WTC11 (cell line): ENCODE data around the gene KRT4. TPM values are rescaled to one million over a fixed set of nuclear protein-coding genes. Genes with fewer than 3 reads are reported as not detected.
A peak's percentile ranks its signal among the peaks of the same experiment; 100 is the strongest.

Source experiments
- ATAC-seq: fragments of 200-7000 bp; cut with Tn5 transposase; 2 replicates; pipeline ENCODE4 v1.10.0; 2021; ENCODE audit warnings: mild to moderate bottlenecking, moderate library complexity
- CTCF ChIA-PET: fragments of 300-600 bp; sonication (Branson Sonifier 250); formaldehyde crosslinking; loops from one replicate; lab custom pipeline; 2021; ENCODE audit warnings: antibody characterized with exemption; lab: Charles Lee
- POLR2A ChIA-PET: fragments of 350-600 bp; sonication (Branson Sonifier 250); formaldehyde crosslinking; loops from one replicate; lab custom pipeline; 2021; ENCODE audit warnings: antibody characterized with exemption; lab: Charles Lee
- DNase-seq: peaks from one replicate; pipeline ENCODE4 v3.0.0; 2021; ENCODE audit warnings: low spot score
- H3K27ac Mint-ChIP-seq: 2 replicates; pipeline ENCODE4 v1.8.0; 2021; ENCODE audit warnings: mixed read lengths
- H3K27me3 Mint-ChIP-seq: 2 replicates; pipeline ENCODE4 v1.8.0; 2021; ENCODE audit warnings: low read depth, mild to moderate bottlenecking, moderate library complexity, mixed read lengths
- H3K36me3 Mint-ChIP-seq: 2 replicates; pipeline ENCODE4 v1.8.0; 2021; ENCODE audit warnings: mixed read lengths
- H3K4me1 Mint-ChIP-seq: 2 replicates; pipeline ENCODE4 v1.8.0; 2022; ENCODE audit warnings: mixed read lengths
- H3K4me3 Mint-ChIP-seq: 2 replicates; pipeline ENCODE4 v1.8.0; 2021; ENCODE audit warnings: mild to moderate bottlenecking, moderate library complexity, mixed read lengths
- H3K9me3 Mint-ChIP-seq: 2 replicates; pipeline ENCODE4 v1.8.0; 2021; ENCODE audit warnings: mixed read lengths
- ATF1 ChIP-seq: sonication (generic); formaldehyde crosslinking; IDR thresholded peaks from 2 replicates; pipeline ENCODE4 v1.8.1; 2023; ENCODE audit warnings: mild to moderate bottlenecking, moderate library complexity, missing genetic modification reagents
- FOXP1 ChIP-seq: sonication (generic); formaldehyde crosslinking; IDR thresholded peaks from 2 replicates; pipeline ENCODE4 v1.8.0; 2022; ENCODE audit warnings: missing genetic modification reagents, mild to moderate bottlenecking, moderate library complexity, borderline replicate concordance
- JAZF1 ChIP-seq: fragments of 250-450 bp; sonication (Bioruptor Pico); IDR thresholded peaks from 2 replicates; pipeline ENCODE4 v1.9.0; 2021; ENCODE audit warnings: moderate library complexity, mild to moderate bottlenecking, inconsistent platforms
- JUN ChIP-seq: sonication (generic); formaldehyde crosslinking; IDR thresholded peaks from 2 replicates; pipeline ENCODE4 v1.8.0; 2023; ENCODE audit warnings: mild to moderate bottlenecking, missing genetic modification reagents
- NFYB ChIP-seq: sonication (generic); formaldehyde crosslinking; conservative IDR thresholded peaks from 2 replicates; pipeline ENCODE4 v1.8.0; 2022; ENCODE audit warnings: low read depth, missing genetic modification reagents
- TEAD4 ChIP-seq: sonication (generic); formaldehyde crosslinking; IDR thresholded peaks from 2 replicates; pipeline ENCODE4 v1.8.0; 2022; ENCODE audit warnings: mild to moderate bottlenecking, missing genetic modification reagents
- ZNF121 ChIP-seq: sonication (generic); formaldehyde crosslinking; IDR thresholded peaks from 2 replicates; pipeline ENCODE4 v1.8.0; 2023; ENCODE audit warnings: missing genetic modification reagents
- ZNF219 ChIP-seq: sonication (generic); formaldehyde crosslinking; IDR thresholded peaks from 2 replicates; pipeline ENCODE4 v1.8.0; 2023; ENCODE audit warnings: missing genetic modification reagents, mild to moderate bottlenecking, borderline replicate concordance
- total RNA-seq: library from RNA; stranded (reverse); gene quantifications from 3 replicates; pipeline ENCODE4 v1.2.3, GENCODE V29; 2021
- TF ChIP-seq, protein P1 (sequence below): sonication (generic); formaldehyde crosslinking; IDR thresholded peaks from 2 replicates; pipeline ENCODE4 v1.8.0; 2022; ENCODE audit warnings: mild to moderate bottlenecking, missing genetic modification reagents
- TF ChIP-seq, protein P2 (sequence below): fragments of 250-450 bp; sonication (Bioruptor Pico); IDR thresholded peaks from 2 replicates; pipeline ENCODE4 v1.9.0; 2021; ENCODE audit warnings: mild to moderate bottlenecking, borderline replicate concordance
- TF ChIP-seq, protein P3 (sequence below): sonication (generic); formaldehyde crosslinking; IDR thresholded peaks from 2 replicates; pipeline ENCODE4 v1.8.1; 2023; ENCODE audit warnings: mild to moderate bottlenecking, missing genetic modification reagents
- TF ChIP-seq, protein P4 (sequence below): fragments of 200-600 bp; IDR thresholded peaks from 2 replicates; pipeline ENCODE4 v1.8.0; 2022; ENCODE audit warnings: antibody characterized with exemption
- TF ChIP-seq, protein P5 (sequence below): sonication (generic); formaldehyde crosslinking; IDR thresholded peaks from 2 replicates; pipeline ENCODE4 v1.8.0; 2023; ENCODE audit warnings: missing genetic modification reagents, mild to moderate bottlenecking, borderline replicate concordance
- TF ChIP-seq, protein P6 (sequence below): sonication (generic); formaldehyde crosslinking; IDR thresholded peaks from 2 replicates; pipeline ENCODE4 v1.8.1; 2023; ENCODE audit warnings: mild to moderate bottlenecking, missing genetic modification reagents, moderate library complexity

KRT4 gene
- total RNA-seq, 1 experiment from 2014 or later = not detected

DNA sequence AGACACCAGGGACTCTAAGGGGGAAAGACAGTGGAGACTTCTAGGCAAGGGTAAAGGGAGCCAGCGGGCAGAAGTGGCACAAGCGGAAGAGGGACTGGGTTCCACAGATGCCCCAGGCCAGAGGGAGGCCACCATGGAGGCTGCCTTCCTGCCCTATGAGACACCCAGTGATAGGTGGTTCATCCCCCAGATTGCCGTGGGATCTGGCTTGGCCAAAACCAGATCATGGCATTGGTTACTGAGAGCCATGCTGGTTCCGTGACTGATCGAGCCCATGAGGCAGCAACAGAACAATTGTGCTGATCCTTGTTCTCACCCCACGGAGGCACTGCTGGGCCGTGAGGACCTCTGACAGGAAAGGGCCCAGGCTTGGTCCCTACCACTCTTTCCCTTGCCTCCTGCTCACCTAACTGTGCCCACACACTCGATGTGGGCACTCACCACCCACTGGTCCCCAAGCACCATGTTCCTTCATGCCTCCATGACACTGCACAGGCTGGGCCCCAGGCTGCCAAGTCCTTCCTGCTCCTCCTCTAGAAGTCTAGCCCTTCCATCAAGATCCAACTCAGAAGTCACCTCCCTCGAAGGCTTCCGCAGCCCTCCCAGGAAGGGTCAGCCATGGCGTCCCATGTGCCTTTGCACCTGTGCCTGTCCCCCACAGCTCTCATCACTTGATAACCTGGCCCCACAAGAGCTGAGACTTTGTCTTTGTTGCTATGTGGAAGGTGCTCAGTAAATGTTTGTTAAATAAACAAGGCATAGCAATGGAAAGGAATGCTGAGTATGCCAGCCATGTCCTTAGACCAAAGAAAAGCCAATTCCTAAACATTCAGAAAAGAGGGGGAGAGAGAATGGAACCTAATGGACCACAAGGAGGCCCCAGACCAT is 12.9 kb upstream of the KRT4 start:
- peak; percentile 36; the same call in 1 of the 2 replicates for TF ChIP-seq TEAD4 (CRISPR knock-in tag)
- TF ChIP-seq, protein P1, sequence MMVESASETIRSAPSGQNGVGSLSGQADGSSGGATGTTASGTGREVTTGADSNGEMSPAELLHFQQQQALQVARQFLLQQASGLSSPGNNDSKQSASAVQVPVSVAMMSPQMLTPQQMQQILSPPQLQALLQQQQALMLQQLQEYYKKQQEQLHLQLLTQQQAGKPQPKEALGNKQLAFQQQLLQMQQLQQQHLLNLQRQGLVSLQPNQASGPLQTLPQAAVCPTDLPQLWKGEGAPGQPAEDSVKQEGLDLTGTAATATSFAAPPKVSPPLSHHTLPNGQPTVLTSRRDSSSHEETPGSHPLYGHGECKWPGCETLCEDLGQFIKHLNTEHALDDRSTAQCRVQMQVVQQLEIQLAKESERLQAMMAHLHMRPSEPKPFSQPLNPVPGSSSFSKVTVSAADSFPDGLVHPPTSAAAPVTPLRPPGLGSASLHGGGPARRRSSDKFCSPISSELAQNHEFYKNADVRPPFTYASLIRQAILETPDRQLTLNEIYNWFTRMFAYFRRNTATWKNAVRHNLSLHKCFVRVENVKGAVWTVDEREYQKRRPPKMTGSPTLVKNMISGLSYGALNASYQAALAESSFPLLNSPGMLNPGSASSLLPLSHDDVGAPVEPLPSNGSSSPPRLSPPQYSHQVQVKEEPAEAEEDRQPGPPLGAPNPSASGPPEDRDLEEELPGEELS (CRISPR knock-in tag) = no peak
- TF ChIP-seq, all 79 proteins: peak for 1
- H3K4me3 Mint-ChIP-seq = no peak overlapping the region
- no peaks in the 10 kb centered on the region for H3K36me3 Mint-ChIP-seq
- H3K27me3 Mint-ChIP-seq = no peaks in the 10 kb centered on the region; the same call in 1 of the 2 replicates
- DNase-seq (no peak), ATAC-seq (peak; percentile 60)
- no peak overlapping the region for H3K27ac Mint-ChIP-seq
- H3K9me3 Mint-ChIP-seq = peaks cover 6% of the 10 kb centered on the region
- ChIA-PET CTCF (interaction anchor here (0.6 to 2.2 kb wide), 3 partner anchors 39 to 413 kb away, joined by 3 to 5 read pairs (median 4); no protein-coding TSS in a partner anchor), POLR2A (no interaction called here)
- H3K4me1 Mint-ChIP-seq = peaks cover 7% of the 10 kb centered on the region

DNA sequence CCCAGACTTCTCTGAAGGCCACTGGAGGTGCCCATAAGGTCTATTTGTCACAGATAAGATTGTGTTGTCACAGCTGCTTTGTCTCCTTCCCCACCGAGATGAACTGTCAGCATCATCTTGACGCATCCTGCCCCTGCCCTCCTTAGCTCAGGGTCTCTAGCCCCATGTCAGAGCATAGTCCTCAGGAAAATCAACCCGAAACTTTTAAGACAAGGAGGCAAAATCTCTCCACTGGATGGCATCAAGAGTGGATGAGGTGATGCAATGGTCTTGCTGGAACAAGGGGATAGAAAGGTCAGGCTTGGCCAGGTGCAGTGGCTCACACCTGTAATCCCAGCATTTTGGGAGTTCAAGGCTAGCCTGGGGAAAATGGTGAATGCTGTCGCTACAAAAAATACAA is 12.0 kb upstream of the KRT4 start:
- DNase-seq (no peak), ATAC-seq (no peak)
- ChIA-PET CTCF (interaction anchor here (1.0 to 2.2 kb wide), 5 partner anchors 21 to 111 kb away, joined by 3 to 5 read pairs (median 4); no protein-coding TSS in a partner anchor), POLR2A (no interaction called here)
- Mint-ChIP-seq H3K4me1 (peaks cover 7% of the 10 kb centered on the region), H3K36me3 (no peaks in the 10 kb centered on the region), H3K27ac (no peak overlapping the region), H3K27me3 (no peaks in the 10 kb centered on the region; the same call in 1 of the 2 replicates), H3K4me3 (no peak overlapping the region), H3K9me3 (peaks cover 6% of the 10 kb centered on the region)
- TF ChIP-seq JUN (no peak), NFYB (no peak), ZNF121 (no peak), ATF1 (no peak), ZNF219 (CRISPR knock-in tag) (no peak), JAZF1 (CRISPR knock-in tag) (no peak)

DNA sequence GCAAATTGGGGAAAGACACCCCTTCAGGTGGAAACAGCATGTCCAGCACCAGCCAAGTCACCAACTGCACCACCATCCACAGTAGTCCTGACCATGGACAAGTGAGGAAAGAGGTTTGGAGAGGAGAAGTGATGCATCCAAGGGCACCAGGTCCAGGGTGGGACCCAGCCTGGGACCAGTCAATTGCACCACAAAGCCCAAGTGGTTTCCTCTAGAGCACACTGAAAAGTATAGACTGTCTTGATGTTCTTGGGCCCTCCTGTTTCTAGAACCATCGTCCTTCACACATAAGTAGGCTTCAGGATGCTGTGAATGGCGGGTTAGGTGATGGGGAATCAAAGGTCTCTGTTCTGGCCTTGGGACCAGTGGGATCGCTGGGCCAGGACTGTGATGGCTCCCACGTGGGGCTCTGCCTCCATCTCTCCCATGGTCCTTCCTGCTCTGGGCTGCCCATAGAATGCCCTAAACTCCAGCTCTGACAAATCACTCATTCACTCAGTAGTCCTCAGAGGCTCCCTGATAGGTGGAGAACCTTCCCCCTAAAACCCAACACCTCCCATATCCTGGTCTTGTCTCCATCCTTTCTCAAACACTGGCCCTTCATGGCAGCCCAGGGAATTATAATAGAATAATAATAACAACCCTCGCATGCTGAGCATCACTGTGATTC is 11.0 kb upstream of the KRT4 start:
- POLR2A ChIA-PET = interaction anchor here (0.6 kb wide), 1 partner anchor 20 kb away, joined by 3 read pairs; no protein-coding TSS in a partner anchor
- DNase-seq (no peak), ATAC-seq (no peak)
- Mint-ChIP-seq H3K9me3 (peaks cover 6% of the 10 kb centered on the region), H3K4me1 (peaks cover 7% of the 10 kb centered on the region), H3K36me3 (no peaks in the 10 kb centered on the region), H3K4me3 (no peak overlapping the region), H3K27ac (no peak overlapping the region), H3K27me3 (no peaks in the 10 kb centered on the region; the same call in 1 of the 2 replicates)
- CTCF ChIA-PET = interaction anchor here (1.0 to 1.3 kb wide), 3 partner anchors 20 to 109 kb away, joined by 3 to 4 read pairs (median 4); no protein-coding TSS in a partner anchor
- TF ChIP-seq, protein P2, sequence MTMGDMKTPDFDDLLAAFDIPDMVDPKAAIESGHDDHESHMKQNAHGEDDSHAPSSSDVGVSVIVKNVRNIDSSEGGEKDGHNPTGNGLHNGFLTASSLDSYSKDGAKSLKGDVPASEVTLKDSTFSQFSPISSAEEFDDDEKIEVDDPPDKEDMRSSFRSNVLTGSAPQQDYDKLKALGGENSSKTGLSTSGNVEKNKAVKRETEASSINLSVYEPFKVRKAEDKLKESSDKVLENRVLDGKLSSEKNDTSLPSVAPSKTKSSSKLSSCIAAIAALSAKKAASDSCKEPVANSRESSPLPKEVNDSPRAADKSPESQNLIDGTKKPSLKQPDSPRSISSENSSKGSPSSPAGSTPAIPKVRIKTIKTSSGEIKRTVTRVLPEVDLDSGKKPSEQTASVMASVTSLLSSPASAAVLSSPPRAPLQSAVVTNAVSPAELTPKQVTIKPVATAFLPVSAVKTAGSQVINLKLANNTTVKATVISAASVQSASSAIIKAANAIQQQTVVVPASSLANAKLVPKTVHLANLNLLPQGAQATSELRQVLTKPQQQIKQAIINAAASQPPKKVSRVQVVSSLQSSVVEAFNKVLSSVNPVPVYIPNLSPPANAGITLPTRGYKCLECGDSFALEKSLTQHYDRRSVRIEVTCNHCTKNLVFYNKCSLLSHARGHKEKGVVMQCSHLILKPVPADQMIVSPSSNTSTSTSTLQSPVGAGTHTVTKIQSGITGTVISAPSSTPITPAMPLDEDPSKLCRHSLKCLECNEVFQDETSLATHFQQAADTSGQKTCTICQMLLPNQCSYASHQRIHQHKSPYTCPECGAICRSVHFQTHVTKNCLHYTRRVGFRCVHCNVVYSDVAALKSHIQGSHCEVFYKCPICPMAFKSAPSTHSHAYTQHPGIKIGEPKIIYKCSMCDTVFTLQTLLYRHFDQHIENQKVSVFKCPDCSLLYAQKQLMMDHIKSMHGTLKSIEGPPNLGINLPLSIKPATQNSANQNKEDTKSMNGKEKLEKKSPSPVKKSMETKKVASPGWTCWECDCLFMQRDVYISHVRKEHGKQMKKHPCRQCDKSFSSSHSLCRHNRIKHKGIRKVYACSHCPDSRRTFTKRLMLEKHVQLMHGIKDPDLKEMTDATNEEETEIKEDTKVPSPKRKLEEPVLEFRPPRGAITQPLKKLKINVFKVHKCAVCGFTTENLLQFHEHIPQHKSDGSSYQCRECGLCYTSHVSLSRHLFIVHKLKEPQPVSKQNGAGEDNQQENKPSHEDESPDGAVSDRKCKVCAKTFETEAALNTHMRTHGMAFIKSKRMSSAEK (CRISPR knock-in tag) = no peak
- TF ChIP-seq FOXP1 = no peak
- TF ChIP-seq, protein P3, sequence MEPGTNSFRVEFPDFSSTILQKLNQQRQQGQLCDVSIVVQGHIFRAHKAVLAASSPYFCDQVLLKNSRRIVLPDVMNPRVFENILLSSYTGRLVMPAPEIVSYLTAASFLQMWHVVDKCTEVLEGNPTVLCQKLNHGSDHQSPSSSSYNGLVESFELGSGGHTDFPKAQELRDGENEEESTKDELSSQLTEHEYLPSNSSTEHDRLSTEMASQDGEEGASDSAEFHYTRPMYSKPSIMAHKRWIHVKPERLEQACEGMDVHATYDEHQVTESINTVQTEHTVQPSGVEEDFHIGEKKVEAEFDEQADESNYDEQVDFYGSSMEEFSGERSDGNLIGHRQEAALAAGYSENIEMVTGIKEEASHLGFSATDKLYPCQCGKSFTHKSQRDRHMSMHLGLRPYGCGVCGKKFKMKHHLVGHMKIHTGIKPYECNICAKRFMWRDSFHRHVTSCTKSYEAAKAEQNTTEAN = no peak
- TF ChIP-seq, protein P4, sequence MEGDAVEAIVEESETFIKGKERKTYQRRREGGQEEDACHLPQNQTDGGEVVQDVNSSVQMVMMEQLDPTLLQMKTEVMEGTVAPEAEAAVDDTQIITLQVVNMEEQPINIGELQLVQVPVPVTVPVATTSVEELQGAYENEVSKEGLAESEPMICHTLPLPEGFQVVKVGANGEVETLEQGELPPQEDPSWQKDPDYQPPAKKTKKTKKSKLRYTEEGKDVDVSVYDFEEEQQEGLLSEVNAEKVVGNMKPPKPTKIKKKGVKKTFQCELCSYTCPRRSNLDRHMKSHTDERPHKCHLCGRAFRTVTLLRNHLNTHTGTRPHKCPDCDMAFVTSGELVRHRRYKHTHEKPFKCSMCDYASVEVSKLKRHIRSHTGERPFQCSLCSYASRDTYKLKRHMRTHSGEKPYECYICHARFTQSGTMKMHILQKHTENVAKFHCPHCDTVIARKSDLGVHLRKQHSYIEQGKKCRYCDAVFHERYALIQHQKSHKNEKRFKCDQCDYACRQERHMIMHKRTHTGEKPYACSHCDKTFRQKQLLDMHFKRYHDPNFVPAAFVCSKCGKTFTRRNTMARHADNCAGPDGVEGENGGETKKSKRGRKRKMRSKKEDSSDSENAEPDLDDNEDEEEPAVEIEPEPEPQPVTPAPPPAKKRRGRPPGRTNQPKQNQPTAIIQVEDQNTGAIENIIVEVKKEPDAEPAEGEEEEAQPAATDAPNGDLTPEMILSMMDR = no peak
- TF ChIP-seq, protein P5, sequence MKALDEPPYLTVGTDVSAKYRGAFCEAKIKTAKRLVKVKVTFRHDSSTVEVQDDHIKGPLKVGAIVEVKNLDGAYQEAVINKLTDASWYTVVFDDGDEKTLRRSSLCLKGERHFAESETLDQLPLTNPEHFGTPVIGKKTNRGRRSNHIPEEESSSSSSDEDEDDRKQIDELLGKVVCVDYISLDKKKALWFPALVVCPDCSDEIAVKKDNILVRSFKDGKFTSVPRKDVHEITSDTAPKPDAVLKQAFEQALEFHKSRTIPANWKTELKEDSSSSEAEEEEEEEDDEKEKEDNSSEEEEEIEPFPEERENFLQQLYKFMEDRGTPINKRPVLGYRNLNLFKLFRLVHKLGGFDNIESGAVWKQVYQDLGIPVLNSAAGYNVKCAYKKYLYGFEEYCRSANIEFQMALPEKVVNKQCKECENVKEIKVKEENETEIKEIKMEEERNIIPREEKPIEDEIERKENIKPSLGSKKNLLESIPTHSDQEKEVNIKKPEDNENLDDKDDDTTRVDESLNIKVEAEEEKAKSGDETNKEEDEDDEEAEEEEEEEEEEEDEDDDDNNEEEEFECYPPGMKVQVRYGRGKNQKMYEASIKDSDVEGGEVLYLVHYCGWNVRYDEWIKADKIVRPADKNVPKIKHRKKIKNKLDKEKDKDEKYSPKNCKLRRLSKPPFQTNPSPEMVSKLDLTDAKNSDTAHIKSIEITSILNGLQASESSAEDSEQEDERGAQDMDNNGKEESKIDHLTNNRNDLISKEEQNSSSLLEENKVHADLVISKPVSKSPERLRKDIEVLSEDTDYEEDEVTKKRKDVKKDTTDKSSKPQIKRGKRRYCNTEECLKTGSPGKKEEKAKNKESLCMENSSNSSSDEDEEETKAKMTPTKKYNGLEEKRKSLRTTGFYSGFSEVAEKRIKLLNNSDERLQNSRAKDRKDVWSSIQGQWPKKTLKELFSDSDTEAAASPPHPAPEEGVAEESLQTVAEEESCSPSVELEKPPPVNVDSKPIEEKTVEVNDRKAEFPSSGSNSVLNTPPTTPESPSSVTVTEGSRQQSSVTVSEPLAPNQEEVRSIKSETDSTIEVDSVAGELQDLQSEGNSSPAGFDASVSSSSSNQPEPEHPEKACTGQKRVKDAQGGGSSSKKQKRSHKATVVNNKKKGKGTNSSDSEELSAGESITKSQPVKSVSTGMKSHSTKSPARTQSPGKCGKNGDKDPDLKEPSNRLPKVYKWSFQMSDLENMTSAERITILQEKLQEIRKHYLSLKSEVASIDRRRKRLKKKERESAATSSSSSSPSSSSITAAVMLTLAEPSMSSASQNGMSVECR (CRISPR knock-in tag) = no peak
- TF ChIP-seq, protein P6, sequence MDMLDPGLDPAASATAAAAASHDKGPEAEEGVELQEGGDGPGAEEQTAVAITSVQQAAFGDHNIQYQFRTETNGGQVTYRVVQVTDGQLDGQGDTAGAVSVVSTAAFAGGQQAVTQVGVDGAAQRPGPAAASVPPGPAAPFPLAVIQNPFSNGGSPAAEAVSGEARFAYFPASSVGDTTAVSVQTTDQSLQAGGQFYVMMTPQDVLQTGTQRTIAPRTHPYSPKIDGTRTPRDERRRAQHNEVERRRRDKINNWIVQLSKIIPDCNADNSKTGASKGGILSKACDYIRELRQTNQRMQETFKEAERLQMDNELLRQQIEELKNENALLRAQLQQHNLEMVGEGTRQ = no peak
